Measurements from ENCODE around the gene CDK14.

CDK14 gene

DNA sequence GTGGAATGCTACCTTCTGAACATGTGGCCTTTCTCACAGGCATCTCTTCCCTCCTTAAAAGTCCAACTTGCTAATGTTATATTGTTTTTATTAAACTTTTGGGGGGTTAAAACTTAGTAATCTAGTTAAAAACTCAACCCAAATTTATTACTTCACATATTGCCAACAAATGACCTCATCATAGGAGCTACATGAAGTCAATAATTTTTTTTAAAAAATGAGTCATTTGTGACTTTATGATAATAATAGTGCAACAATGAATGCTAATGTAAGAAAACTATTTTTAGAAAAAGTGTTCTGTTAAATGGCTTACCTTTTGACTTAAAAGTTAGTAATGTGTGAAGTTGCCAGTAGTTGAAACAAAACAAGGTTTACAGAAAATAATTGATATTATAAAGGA lies 342.2 kb downstream of the CDK14 start:
- no peak for TF ChIP-seq CTCF (IDR thresholded peaks at IDR 0.05)

GRCh38 chr7:90939666-90940065 lies 343.5 kb downstream of the CDK14 start:
- TF ChIP-seq CTCF (IDR thresholded peaks at IDR 0.05), result no peak

DNA sequence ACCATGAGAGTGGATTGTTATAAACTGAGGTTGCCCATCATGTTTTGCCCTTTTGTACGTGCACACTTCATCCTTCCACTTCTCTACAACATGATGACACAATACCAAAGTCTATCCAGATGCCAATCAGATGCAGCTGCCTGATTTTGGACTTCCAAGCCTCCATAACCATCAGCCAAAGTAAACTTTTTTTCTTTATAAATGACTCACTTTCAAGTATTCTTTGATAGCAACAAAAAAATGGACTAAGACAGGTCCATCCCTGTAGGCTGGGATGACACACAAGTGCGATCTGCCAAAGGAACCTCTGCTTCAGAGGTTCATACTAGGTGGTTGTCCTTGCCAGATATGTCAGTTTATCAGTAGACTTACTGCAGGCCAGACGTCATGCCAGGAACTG lies 347.9 kb downstream of the CDK14 start:
- no peak for TF ChIP-seq CTCF (IDR thresholded peaks at IDR 0.05)

DNA sequence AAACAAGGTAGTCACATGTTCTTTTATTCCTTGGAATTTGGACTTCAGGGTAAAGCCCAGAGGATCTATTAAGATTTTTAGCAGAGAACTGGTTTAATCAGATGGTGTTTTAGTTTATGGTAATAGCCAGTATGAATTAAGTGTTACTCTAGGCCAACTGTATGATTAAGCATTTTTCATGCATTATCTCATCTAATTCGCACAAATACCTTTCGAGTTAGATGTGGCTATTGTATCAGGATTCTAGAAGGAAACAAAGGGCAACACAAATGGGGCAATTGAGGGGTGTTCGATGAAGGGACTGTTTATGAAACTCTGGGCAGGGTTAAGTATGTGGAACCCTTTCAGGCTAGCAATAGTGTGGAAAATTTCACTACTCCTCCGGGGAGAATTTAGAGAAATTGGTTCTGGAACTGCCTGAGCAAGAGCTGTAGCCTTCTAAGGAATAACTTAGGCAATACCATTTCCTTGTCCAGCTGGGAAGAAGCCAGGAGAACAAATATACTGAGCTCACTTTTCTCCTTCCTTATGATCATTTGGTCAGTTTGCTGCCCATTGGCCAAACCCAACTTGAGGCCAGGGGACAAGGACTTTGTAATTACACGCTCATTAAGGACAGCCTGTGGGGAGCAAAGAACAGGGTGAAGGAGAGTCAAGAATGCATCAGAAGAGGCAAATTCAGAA lies 349.1 kb downstream of the CDK14 start:
- TF ChIP-seq CTCF (IDR thresholded peaks at IDR 0.05), result no peak

- TF ChIP-seq CTCF (IDR thresholded peaks at IDR 0.05), result no peak
These were observed 350.8 kb downstream of the CDK14 start for GRCh38 chr7:90946730-90947501.

- TF ChIP-seq CTCF (IDR thresholded peaks at IDR 0.05), result no peak
These were observed 352.0 kb downstream of the CDK14 start for GRCh38 chr7:90948085-90948484.

- no peak for TF ChIP-seq CTCF (IDR thresholded peaks at IDR 0.05)
These were observed 355.1 kb downstream of the CDK14 start for GRCh38 chr7:90951229-90951628.

Data from LNCAP (cell line).